HG03064 (cell line): ENCODE measurements around the gene NHLRC4.

ENCODE experiments used
- ATAC-seq: cut with Tn5 transposase; IDR thresholded peaks from one replicate; pipeline ENCODE4 v1.9.1; 2021; ENCODE audit warnings: low read depth; ENCODE audit not compliant: unreplicated experiment

The NHLRC4 gene

DNA sequence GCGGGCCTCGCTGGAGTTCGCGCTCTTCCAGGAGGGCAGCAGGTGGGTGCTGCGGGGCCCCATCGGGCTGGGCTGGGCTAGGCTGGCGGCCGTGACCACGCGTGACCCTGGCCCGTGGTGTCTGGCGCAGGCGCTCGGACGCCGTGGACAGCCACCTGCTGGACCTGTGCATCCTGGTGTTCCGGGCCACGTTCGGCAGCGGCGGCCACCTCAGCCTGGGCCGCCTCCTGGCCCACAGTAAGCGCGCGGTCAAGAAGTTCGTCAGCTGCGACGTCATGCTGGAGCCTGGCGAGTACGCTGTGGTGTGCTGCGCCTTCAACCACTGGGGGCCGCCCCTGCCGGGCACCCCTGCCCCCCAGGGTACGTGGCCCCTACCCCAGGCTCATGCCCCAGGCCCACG lies 14.6 kb upstream of the NHLRC4 start:
- ATAC-seq: no peak

DNA sequence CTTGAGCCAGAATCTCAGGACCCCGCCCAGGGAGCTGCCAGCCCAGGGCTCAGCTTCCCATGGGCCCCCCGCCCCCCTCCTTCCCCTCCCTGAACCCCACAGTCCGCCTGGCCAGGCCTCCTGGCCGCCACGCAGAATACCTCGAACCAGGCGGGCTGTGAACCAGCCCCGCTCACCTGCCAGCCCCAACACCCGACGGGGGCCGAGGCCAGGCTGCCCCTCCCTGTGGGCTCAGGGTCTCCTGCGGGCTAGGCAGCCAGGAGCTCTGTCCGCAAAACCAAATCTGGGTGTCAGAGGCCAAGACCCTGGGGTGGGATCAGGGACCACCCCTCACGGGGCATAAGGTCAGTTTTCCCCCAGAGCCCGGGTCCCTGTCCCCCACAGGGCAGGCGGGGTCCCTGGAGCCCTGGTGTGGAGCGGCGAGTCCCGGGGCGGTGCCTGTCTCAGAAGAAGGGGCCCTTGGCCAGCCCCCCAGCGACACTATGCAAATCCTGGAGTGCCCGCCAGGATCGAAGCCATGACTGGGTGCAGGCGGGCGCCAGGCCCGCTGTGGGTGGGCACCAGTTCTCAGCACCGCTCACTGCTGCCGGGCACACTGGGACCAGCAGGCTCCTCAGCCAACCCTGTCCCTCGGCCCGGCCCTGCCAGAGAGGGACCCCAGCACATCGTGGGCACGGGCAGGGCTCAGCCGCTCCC lies 13.1 kb upstream of the NHLRC4 start:
- ATAC-seq: no peak

- no peak for ATAC-seq
These were observed 12.5 kb upstream of the NHLRC4 start for GRCh38 chr16:554297-554621.

- ATAC-seq: no peak
These were observed 12.0 kb upstream of the NHLRC4 start for GRCh38 chr16:554640-555365.

DNA sequence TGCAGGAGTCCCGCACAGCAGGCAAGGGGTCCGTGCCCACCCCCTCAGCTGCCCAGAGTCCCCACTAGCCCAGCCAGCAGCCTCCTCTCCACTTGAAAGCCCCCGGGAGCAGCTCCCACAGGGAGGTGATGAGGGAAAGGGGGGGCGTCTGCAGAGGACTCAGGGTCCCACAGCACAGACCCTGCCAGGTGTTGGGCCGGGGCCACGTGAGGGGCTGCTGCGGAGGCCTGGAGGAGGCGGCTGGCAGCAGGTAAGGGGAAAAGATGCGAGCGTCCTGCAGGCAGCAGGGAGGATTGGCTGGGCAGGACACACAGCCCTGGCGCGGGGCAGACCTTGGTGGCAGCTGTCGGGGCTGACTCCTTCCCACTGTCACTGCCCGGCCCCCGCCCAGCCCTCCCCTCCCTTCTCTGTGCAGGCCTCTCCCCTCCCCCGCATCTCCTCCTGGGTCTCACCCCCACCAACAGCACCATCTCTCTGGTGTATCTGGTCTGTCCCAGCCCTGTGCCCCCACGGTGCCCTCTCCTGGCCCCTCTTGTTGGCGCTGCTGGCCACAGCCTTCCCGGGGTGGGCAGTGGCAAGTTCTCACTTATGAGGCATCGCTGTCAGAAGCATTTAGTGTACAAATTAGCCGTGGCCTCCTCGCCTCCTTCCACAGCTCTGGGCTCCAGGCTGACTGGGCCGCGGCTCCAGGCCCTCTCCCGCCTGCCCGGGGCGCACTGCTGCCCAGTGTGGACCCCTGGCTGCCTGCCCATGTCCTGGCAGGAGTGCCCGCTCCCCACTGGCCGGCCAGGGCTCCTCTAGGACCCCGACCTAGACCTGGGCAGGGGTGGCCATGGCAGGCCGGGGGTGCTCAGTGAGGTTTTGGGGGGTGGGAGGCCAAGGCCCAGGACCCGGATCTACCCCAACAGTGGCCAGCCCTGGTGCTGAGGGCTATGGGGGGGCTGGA lies 11.0 kb upstream of the NHLRC4 start:
- no peak for ATAC-seq

- ATAC-seq: no peak
These were observed 10.2 kb upstream of the NHLRC4 start for GRCh38 chr16:556474-557173.

- no peak for ATAC-seq
These were observed 9.1 kb upstream of the NHLRC4 start for GRCh38 chr16:557463-558297.

DNA sequence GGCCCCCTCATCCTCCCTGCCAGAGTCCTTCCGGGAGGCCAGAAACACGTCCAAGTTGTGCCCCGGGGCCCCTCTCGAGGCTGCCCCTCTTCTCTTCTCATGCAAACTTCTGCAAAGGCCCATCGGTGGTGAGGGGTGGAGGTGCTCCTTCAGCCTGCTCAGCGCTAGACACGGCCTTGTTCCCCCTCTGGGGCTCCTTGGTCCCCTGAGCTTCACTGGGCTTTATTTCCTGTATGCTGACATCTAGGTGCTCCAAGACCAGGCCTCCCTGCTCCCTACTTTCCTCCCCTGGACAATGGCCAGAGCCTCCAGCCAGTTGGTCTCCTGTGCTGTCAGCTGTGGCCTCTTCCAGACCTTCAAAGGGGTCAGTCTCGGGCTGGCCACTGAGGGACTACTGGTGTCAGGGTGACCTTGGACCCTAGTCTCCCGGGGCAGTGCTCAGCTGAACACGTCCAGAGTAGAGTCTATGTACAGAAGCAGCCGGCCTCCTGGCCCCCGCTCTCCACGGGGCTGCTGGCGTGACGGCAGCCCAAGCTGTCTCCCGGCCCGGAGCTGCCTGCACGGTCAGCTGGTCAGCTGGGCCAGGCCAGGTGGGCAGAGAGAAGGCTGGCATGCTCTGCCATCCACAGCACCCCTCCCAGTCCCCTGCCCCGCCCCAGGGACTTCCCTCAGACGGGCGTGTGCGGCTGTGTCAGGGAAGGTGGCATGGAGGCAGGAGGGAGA lies 8.3 kb upstream of the NHLRC4 start:
- ATAC-seq: no peak

DNA sequence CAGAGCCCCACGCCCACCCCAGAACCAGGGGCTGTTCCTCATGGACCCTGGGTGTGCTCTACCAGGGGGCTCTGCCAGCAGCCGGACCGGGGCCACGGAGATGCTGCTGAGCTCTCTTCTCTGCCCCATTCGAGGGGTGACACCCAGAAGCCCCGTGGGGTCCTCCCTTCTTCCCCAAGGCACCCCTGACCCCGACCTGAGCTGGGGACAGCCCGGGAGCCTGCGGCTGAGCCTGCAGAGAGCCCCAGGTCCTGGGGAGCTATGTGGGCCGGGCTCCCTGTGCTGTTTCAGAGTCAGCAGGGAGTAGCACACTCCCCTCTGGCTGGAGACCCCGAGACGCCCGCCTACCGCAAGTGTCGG lies 7.8 kb upstream of the NHLRC4 start:
- no peak for ATAC-seq

GRCh38 chr16:559411-560203 lies 7.2 kb upstream of the NHLRC4 start:
- ATAC-seq: no peak

DNA sequence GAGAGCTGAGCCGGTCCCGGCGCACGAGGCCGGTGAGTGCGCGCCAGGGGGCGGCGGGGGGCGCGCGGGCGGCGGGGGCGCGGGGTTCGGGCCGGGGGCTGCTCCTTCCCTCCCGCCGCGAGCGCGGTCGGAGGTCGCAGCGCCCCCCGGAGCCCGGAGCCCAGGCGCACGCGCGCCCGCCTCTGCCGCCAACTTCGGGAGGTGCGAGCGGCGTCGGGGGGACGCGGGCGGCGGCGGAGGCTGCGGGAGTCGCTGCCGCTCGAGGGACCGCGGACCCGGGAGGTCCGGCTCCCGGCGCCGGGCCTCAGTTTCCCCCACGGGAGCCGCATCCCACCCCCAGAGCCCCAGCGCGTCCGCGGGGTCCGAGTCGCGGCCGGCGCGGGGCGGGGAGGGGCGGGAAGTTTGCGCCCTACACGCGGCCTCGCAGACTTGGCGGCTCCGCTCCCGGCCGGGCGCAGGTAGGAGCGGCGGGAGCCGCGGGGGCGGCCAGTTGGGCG lies 6.6 kb upstream of the NHLRC4 start, which contains the start of gene PRR35:
TSS of gene PRR35 (plus strand) at position 191 of the 497 bp plus-strand sequence. CDS start 2,901 bp downstream, outside the sequence.
- no peak for ATAC-seq

- ATAC-seq: no peak
These were observed 5.9 kb upstream of the NHLRC4 start for GRCh38 chr16:560701-561412.

DNA sequence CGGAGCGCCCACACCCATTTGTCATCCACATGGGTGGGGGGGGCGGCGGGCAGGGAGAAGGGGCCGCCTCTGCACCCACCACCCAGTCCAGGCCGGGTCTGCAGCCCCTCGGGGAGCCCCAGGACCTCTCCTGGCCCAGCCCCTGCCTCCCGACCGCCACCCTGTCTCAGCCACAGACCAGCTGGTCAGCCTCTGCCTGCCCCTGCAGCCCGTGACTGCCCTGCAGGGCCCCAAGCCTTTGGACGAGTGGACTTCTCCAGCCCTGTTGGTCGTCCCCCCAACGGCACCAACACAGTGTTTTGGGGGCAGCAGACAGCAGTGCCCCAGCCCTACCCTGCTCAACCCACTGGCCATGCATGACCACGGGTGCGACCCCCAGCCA lies 5.4 kb upstream of the NHLRC4 start:
- no peak for ATAC-seq

GRCh38 chr16:561957-562938 lies 4.6 kb upstream of the NHLRC4 start:
- ATAC-seq: no peak

- ATAC-seq: no peak
These were observed 3.6 kb upstream of the NHLRC4 start for GRCh38 chr16:563072-563644.
